Lung (tissue), 12 donors: ENCODE data around the gene PRKCH. TPM values are rescaled to one million over a fixed set of nuclear protein-coding genes. Genes with fewer than 3 reads are reported as not detected.

Experiments
- ATAC-seq: fragments of 200-7000 bp; cut with Tn5 transposase; one replicate; pipeline ENCODE4 v1.9.1; 2020; ENCODE audit warnings: moderate number of reproducible peaks; ENCODE audit not compliant: insufficient read depth, low FRiP score
- DNase-seq, 3 donors: peaks; one replicate each; pipeline ENCODE4 v3.0.0-alpha.2; 2013 to 2017
- H3K27ac ChIP-seq, 2 donors: one replicate each; pipeline ENCODE4 v1.5.1; 2013; ENCODE audit warnings: mild to moderate bottlenecking in 2 of 2, moderate library complexity in 2 of 2, control low read depth in 1 of 2, inconsistent platforms in 1 of 2, low read depth in 1 of 2, low read length in 1 of 2
- H3K27me3 ChIP-seq, 3 donors: one replicate each; pipeline ENCODE4 v1.5.1; 2013; ENCODE audit warnings: low read length in 2 of 3; ENCODE audit not compliant: control insufficient read depth in 3 of 3, insufficient read depth in 3 of 3
- H3K36me3 ChIP-seq, 4 donors: one replicate each; pipeline ENCODE4 v1.5.1; 2013; ENCODE audit warnings: low read length in 4 of 4, mild to moderate bottlenecking in 1 of 4, moderate library complexity in 1 of 4; ENCODE audit not compliant: control insufficient read depth in 4 of 4, insufficient read depth in 4 of 4
- H3K4me1 ChIP-seq, 5 donors: one replicate each; pipeline ENCODE4 v1.5.1; 2013; ENCODE audit warnings: low read length in 5 of 5, mild to moderate bottlenecking in 2 of 5, moderate library complexity in 1 of 5; ENCODE audit not compliant: control insufficient read depth in 5 of 5, insufficient read depth in 5 of 5
- H3K4me3 ChIP-seq: one replicate; pipeline ENCODE4 v1.5.1; 2013; ENCODE audit warnings: mild to moderate bottlenecking, control low read depth, moderate library complexity
- H3K9ac ChIP-seq, 2 donors: one replicate each; pipeline ENCODE4 v1.5.1; 2013; ENCODE audit warnings: low read length in 2 of 2, control low read depth in 1 of 2; ENCODE audit not compliant: insufficient read depth in 1 of 2
- H3K9me3 ChIP-seq, 4 donors: one replicate each; pipeline ENCODE4 v1.5.1; 2013; ENCODE audit warnings: low read length in 3 of 4, mild to moderate bottlenecking in 1 of 4, moderate library complexity in 1 of 4; ENCODE audit not compliant: control insufficient read depth in 4 of 4, insufficient read depth in 3 of 4
- CTCF ChIP-seq: IDR thresholded peaks from 2 replicates; pipeline ENCODE4 v1.5.1; 2012; ENCODE audit warnings: mild to moderate bottlenecking; ENCODE audit errors: control extremely low read depth, extremely low read depth
- WGBS, 2 donors: extraction: QIAGEN DNeasy Blood & Tissue Kit; methylation state at CpG; one replicate each; pipeline ENCODE4 v1.1.7; 2013; 5-methylcytosine and 5-hydroxymethylcytosine counted together
- polyA plus RNA-seq, 2 donors: library from polyadenylated mRNA; stranded (reverse); fragments of 200-250 nt; gene quantifications; one replicate each; pipeline ENCODE4 v1.2.1, GENCODE V29; 2013
- total RNA-seq, 2 donors: library from RNA; depleted of rRNA in 1 of 2; stranded (reverse); fragments of >200 nt in 1 of 2; gene quantifications; one replicate each; pipeline ENCODE4 v1.2.1, GENCODE V29; 2014 to 2021
- donor health status: control.
- donor health status: control.
- donor health status: Bipolar disorder and iron deficiency.
- donor health status: healthy.
- donor health status: DM: yes; HTN: yes; CAD: no.

Gene PRKCH
- total and polyA plus RNA-seq, 4 donors = 12.9 to 126 (median 51.4) TPM

DNA sequence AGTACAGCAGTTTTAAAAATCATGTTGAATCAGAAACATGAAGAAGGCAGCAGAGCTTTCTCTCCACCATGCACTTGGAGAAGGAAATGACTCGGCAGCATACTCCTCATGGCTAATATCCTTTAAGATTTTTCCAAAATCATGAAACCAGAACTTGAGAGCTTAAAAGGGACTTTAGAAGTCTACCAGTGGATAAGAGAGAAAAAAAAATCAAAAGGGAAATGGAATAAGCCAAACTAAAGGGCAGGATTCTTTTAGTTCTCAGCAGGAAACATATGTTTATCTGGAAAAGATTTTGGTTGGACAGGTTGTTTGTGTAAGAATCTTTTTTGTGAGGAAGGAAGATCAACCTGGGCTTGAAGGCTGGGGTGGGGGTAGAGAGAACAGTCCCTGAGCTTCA, 111.8 kb downstream of the PRKCH start:
- ATAC-seq (no peak), DNase-seq (no peak)
- 4 to 33% methylated on average over 1 of the region's 1 CpG for WGBS, 2 donors
- no peak for TF ChIP-seq CTCF
- peak overlapping the region in 1 of 2 donors; percentile 12 for H3K27ac ChIP-seq
- no peak overlapping the region for H3K9ac ChIP-seq
- no peak overlapping the region for H3K4me3 ChIP-seq
- H3K36me3 ChIP-seq = no peaks in the 10 kb centered on the region
- no peaks in the 10 kb centered on the region for H3K27me3 ChIP-seq
- peaks cover 2 to 16% (median 7%) of the 10 kb centered on the region in 5 donors for H3K4me1 ChIP-seq
- no peaks in the 10 kb centered on the region for H3K9me3 ChIP-seq

DNA sequence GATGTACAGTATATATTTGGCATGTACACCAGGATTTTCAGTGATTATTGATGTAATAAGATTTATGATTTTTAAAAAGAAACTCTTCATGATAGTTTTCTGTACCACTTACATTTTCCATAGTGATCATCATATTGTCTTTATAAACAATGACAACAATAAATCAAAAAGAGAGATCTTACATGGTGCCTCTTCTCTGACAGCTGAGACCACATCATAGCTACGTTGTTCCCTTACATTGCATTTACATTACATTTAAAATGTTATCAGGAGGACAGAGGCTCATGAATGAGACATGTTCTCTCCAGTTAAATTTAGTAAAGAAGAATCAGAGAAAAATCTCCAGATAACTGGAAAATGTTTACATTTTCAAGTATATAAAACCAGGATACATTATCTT, 112.4 kb downstream of the PRKCH start:
- Histone ChIP-seq H3K27ac (no peak overlapping the region), H3K9ac (no peak overlapping the region), H3K27me3 (no peaks in the 10 kb centered on the region), H3K4me1 (peaks cover 6 to 17% (median 8%) of the 10 kb centered on the region in 5 donors), H3K36me3 (no peaks in the 10 kb centered on the region), H3K9me3 (no peaks in the 10 kb centered on the region), H3K4me3 (no peak overlapping the region)
- ATAC-seq (no peak), DNase-seq (no peak)
- 51 to 61% methylated on average over 1 of the region's 1 CpG for WGBS, 2 donors
- TF ChIP-seq CTCF = no peak

GRCh38 chr14:61434311-61434710, 112.9 kb downstream of the PRKCH start:
- Histone ChIP-seq H3K4me3 (no peak overlapping the region), H3K9me3 (no peaks in the 10 kb centered on the region), H3K9ac (no peak overlapping the region), H3K27ac (no peak overlapping the region), H3K36me3 (no peaks in the 10 kb centered on the region), H3K27me3 (no peaks in the 10 kb centered on the region), H3K4me1 (peaks cover 10 to 20% (median 13%) of the 10 kb centered on the region in 5 donors)
- WGBS, 2 donors = 80 to 83% methylated on average over 3 of the region's 3 CpGs
- no peak for TF ChIP-seq CTCF
- DNase-seq (no peak), ATAC-seq (no peak)
